NT2/D1 (cell line): ENCODE results near the gene CSH2.

Experiments
- SUZ12 ChIP-seq: IDR thresholded peaks from 2 replicates; pipeline ENCODE4 v1.6.1; 2011; ENCODE audit not compliant: insufficient read length, insufficient read depth; ENCODE audit errors: extremely low read depth
- YY1 ChIP-seq: IDR thresholded peaks from 2 replicates; pipeline ENCODE4 v1.6.1; 2011; ENCODE audit not compliant: insufficient read length, insufficient read depth

DNA sequence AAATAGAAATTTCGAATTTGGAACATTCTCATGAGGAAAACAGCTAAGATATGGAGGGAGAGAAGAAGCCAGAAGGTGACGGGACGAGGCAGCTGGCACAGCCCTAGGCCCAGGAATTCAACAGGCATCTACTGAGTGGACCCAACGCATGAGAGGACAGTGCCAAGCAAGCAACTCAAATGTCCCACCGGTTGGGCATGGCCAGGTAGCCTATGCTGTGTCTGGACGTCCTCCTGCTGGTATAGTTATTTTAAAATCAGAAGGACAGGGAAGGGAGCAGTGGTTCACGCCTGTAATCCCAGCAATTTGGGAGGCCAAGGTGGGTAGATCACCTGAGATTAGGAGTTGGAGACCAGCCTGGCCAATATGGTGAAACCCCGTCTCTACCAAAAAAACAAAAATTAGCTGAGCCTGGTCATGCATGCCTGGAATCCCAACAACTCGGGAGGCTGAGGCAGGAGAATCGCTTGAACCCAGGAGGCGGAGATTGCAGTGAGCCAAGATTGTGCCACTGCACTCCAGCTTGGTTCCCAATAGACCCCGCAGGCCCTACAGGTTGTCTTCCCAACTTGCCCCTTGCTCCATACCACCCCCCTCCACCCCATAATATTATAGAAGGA lies 43.2 kb upstream of the CSH2 start:
- no peak for TF ChIP-seq SUZ12
- no peak for TF ChIP-seq YY1
